NOMO-1 (cell line): Measurements from ENCODE around the gene MADD.
"Not testable (repeated sequence)": the region's sequence is repeated elsewhere in the genome, so short reads cannot be mapped to it uniquely, and the experiment has no call there.

Experiments
- DNase-seq, 2 experiments: peaks; one replicate each; lab custom pipeline; 2025; ENCODE audit not compliant: unreplicated experiment in 2 of 2; lab: John Stamatoyannopoulos, UW

Gene MADD

GRCh38 chr11:47317064-47317828 is 47.3 kb downstream of the MADD start:
- peak; percentile 15 to 32 for DNase-seq

DNA sequence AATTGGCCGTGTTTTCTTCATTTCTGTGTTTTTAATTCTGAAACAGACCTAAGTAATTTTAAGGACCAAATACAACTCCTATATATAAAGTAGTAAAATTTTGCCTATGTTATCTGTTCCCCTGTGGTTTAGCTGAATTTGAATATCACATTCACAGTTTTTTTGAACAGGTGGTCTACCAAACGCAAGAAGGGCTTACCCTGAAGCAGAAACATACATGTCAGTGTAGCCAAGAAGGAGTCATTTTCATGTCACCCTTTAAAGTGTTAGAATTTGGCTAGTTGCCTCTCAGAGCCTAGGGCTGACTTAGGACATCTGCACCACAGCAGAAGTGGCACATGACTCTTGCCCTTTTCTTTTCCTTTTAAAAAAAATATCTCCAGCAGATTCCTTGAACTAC is 48.2 kb downstream of the MADD start:
- no peak for DNase-seq

DNA sequence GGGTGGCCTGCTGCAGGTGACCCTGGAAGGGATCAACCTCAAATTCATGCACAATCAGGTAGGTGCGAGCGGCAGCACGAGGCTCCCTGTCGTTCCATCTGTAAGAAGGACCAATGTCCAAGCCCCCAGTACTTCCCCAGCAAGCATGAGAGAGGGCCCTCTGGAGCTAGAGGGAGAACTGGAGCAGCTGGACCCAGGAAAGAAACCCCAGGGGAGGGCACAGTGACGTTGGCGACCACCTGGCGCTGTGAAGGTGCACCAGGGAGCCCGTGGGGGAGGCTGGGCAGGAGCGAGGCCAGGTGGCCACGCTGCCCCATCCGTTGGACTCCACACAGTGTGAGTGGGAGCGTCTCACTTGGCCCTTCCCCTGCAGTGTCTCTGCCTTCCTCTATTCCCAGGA is 54.6 kb downstream of the MADD start:
- no peak for DNase-seq

GRCh38 chr11:47325271-47326041 is 55.5 kb downstream of the MADD start:
- no peak for DNase-seq

DNA sequence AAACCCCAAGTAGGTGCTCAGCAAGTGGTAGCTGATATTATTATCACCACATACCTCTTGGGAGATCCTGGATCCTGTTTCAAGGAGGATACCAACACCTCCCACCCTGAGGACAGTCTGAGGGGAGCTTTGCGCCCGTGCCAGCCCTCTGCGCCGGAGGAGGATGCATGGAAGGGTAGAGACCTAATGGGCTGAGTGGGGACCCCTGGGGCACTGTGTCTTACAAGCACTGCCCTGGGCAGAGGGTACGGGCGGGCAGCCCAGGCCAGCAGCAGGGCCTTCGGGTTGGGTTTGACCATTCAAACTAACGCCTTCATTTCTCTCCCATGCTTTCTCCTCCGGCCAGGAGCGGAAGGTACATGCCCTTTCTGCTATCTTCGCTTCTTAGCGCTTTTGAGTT is 56.3 kb downstream of the MADD start:
- no peak for DNase-seq

GRCh38 chr11:47327025-47327424 is 57.1 kb downstream of the MADD start:
- no peak for DNase-seq

DNA sequence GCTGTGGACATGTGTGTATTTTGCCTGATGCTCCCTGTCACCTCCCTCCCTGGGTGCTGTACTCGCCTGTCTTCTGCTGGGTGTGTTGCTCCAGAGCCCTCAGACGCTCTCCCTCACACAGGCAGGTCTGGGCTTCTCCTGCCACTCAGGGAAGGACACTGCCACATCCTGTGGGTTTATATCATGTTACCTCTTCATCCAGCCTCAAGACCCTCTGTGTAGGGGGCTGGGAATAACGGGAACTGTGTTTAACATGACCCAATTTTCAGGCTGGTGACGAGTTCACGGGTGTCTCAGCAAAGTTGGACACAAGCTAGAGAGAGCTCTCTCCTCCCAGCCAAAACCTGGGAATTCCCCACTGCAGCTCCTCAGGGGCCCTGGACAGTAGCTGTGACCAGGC is 58.0 kb downstream of the MADD start:
- no peak for DNase-seq

- peak; percentile 33 to 41 for DNase-seq
Observed at GRCh38 chr11:47328449-47329390, 58.8 kb downstream of the MADD start.

DNA sequence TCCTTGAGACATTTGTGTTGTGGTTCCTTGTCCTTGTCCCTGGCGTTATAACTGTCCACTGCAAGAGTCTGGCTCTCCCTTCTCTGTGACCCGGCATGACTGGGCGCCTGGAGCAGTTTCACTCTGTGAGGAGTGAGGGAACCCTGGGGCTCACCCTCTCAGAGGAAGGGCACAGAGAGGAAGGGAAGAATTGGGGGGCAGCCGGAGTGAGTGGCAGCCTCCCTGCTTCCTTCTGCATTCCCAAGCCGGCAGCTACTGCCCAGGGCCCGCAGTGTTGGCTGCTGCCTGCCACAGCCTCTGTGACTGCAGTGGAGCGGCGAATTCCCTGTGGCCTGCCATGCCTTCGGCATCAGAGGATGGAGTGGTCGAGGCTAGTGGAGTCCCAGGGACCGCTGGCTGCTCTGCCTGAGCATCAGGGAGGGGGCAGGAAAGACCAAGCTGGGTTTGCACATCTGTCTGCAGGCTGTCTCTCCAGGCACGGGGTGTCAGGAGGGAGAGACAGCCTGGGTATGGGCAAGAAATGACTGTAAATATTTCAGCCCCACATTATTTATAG is 59.6 kb downstream of the MADD start:
- no peak for DNase-seq

DNA sequence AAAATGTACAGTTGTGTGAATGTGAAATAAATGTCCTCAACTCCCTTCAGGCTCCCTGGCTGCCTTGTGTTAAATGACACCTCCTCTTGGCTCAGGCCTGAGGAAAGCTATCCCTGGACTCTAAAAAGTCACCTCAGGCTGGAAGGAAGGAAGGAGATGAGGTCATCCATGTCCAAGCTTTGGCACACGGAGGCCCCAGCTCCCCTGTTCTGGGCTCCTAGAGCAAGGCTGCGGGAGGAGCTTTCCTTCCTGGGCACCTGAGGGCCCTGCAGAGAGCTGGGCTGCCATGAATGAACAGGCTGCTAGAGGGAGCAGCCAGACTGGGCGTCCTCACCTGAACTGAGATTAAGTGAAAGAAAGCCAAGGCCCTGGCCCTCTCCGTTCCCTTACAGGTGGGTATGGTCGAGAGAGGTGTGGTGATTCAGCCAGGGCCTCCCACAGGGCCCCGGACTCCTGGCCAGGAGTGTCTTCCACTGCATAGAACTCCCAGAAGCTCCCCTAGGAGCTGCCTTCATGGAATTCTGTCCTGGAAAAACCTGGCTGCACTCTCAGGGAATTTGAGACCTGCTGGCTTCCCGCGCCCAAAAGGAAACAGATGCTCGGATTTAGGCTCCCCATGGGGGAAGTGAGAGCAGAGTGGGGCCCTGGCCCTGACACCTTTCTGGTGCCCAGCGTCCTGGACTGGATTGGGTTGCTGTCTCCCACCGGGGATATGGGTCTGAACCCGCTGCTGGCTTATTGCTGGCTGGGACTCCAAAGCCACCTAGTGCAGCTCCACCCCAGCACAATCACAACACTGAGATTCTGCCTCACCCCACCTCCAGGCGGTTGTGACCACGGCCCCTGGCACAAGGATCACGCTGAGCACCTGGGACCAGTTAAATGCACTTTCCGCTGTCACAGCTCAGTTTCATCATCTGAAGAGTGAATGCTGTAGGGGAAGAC is 60.3 kb downstream of the MADD start:
- no peak for DNase-seq

DNA sequence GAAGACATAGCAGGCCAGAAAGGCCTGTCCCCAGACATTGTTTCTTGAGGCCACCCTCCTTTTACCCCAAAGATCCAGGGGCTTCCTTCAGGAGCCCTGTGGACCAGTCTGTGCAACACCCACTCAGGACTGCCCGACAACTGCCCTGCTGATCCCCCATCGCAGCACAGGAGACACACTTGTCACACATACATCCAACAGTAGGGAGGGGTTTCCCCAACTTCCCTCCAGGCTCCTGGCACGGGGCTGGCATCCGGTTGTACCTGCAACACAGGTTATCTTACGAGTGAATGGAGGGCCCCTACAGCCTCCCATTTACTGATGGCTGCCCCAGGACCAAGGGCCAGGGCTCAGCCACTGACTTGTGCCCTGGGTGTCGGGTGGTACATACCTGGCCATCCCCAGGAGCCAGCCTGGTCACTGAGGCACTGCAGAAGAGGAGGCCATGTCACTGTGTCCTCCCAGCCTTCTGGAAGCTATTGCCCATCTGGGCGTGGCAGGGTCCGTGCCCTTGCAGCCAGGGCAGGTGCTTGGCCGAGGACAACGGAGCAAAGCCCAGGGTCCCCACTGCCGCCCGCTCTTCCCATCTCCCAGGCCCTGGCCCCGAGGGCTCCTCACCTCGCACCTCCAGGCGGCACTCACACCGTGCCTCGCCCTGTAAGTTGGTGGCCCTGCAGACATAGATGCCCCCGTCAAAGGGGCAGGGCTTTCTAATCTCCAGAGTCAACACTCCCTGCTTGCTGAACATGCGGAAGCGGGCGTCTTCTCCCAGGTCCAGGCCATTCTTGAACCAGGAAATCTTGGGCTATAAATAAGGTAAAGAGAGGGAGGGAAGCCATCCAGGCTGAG is 61.7 kb downstream of the MADD start:
- no peak for DNase-seq

GRCh38 chr11:47332303-47332711 is 62.4 kb downstream of the MADD start:
- no peak for DNase-seq

GRCh38 chr11:47332791-47333525 is 63.0 kb downstream of the MADD start:
- no peak for DNase-seq

DNA sequence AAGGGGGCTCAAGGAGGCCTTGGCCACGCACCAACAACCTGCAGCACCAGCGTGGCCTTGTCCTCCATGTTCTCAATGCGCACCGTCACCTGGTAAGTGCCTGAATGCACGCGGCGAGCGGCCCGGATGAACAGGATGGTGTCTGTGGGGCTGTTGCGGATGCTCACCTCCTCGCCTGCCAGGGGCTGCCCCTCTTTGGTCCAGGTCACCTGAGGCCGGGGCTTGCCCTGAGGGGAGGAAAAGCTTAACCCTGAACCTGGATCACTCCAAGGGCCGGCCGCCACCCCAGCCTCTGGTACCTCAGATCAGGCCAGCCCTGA is 63.6 kb downstream of the MADD start:
- DNase-seq, result no peak

GRCh38 chr11:47333886-47334443 is 64.0 kb downstream of the MADD start:
- no peak for DNase-seq

DNA sequence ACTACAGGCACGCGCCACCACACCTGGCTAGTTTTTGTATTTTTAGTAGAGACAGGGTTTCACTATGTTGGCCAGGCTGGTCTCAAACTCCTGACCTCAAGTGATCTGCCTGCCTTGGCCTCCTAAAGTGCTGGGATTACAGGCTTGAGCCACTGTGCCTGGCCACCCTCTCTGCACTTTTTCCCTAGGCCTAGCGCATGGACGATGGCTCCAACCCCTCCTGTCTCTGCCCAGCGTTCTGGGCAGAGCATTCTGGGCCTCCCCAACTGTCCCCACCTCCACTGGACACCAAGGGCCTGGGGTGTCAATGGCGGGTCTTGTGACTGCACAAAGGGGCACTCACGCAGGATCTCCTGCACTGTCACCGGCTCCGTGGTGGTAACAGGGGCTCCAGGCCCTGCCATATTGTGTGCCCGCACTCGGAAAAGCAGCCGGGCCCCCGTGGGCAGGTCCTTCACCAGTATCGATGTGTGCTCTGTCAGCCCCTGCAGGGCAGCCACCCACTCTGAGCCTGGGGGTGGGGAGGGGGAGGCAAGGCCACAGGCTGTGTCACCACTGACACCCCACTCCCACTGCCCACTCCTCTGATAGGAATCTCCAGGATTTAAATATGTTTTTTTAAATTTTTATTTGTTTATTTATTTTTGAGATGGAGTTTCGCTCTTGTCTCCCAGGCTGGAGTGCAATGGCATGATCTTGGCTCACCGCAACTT is 64.9 kb downstream of the MADD start:
- DNase-seq, result not testable (repeated sequence)

GRCh38 chr11:47335733-47336132 is 65.8 kb downstream of the MADD start:
- no peak for DNase-seq
